ENCODE data around the gene INF2.
A peak's percentile ranks its signal among the peaks of the same experiment; 100 is the strongest.

- TF ChIP-seq CTCF (IDR thresholded peaks at IDR 0.05; ENCODE audit: insufficient read depth, low read length): peak; percentile 85
- peak; percentile 31; the same call in 1 of the 2 replicates for TF ChIP-seq POLR2AphosphoS5 (IDR thresholded peaks at IDR 0.05; ENCODE audit: low read depth)
Measured at GRCh38 chr14:104768437-104769323, 79.3 kb downstream of the INF2 start.
